HFF-Myc (cell line): Measurements from ENCODE around the gene TPRN.

Experiments
- DNase-seq: peaks from one replicate; pipeline ENCODE4 v3.0.0-alpha.2; 2011; ENCODE audit warnings: low read depth; ENCODE audit errors: extremely low read depth
- H3K4me3 ChIP-seq: replicated peaks from 2 replicates; pipeline ENCODE4 v1.5.1; 2011; ENCODE audit warnings: low read depth, mild to moderate bottlenecking, control low read depth, low read length
- CTCF ChIP-seq: IDR thresholded peaks from 2 replicates; pipeline ENCODE4 v1.5.1; 2012; ENCODE audit warnings: mild to moderate bottlenecking, low read depth, low read length, control low read depth; ENCODE audit errors: missing control alignments

The TPRN gene

GRCh38 chr9:137141976-137142936 is 58.3 kb downstream of the TPRN start:
- no peak for TF ChIP-seq CTCF
- DNase-seq, result no peak
- H3K4me3 ChIP-seq, result no peak overlapping the region
